Gastrocnemius medialis (tissue), 4 donors: ENCODE measurements around the gene FAM131B. TPM values are rescaled to one million over a fixed set of nuclear protein-coding genes. Genes with fewer than 3 reads are reported as not detected.
A peak's percentile ranks its signal among the peaks of the same experiment; 100 is the strongest.

ENCODE experiments used
- ATAC-seq, 2 donors: fragments of 150-250 bp; one replicate each; pipeline ENCODE4 v1.9.1; 2016
- DNase-seq, 2 donors: peaks; one replicate each; pipeline ENCODE4 v3.0.0-alpha.2; 2019
- H3K27ac ChIP-seq, 4 donors: fragments of 200-600 bp; sonication (generic); 1 replicate in 1 of 4; 2 replicates in 3 of 4; pipeline ENCODE4 v1.5.1; 2016 to 2018; ENCODE audit warnings: mild to moderate bottlenecking in 2 of 4, moderate library complexity in 1 of 4
- H3K27me3 ChIP-seq, 3 donors: fragments of 200-600 bp; sonication (generic) in 2 of 3; 1 replicate in 1 of 3; 2 replicates in 2 of 3; pipeline versions ENCODE4 v1.5.1 to v1.6.0; 2016 to 2019; ENCODE audit warnings: mild to moderate bottlenecking in 1 of 3, moderate library complexity in 1 of 3
- H3K36me3 ChIP-seq, 2 donors: fragments of 200-600 bp; sonication (generic) in 1 of 2; one replicate each; pipeline ENCODE4 v1.5.1; 2017 to 2018
- H3K4me1 ChIP-seq, 2 donors: fragments of 200-600 bp; sonication (generic) in 1 of 2; one replicate each; pipeline ENCODE4 v1.5.1; 2016 to 2017; ENCODE audit warnings: mild to moderate bottlenecking in 2 of 2
- H3K4me3 ChIP-seq, 4 donors: fragments of 200-600 bp; sonication (generic) in 3 of 4; 1 replicate in 1 of 4; 2 replicates in 3 of 4; pipeline ENCODE4 v1.5.1; 2016 to 2019; ENCODE audit warnings: mild to moderate bottlenecking in 2 of 4
- H3K9me3 ChIP-seq, 3 donors: fragments of 200-600 bp; sonication (generic) in 2 of 3; 1 replicate in 1 of 3; 2 replicates in 2 of 3; pipeline ENCODE4 v1.5.1; 2016 to 2019
- POLR2A ChIP-seq, 2 donors: fragments of 450-650 bp; IDR thresholded peaks; one replicate each; pipeline ENCODE4 v1.6.1; 2017; ENCODE audit warnings: antibody characterized with exemption in 2 of 2, mild to moderate bottlenecking in 2 of 2, moderate library complexity in 2 of 2
- in situ Hi-C, 4 donors: fragments of 200-750 bp; cut with MboI; loops; one replicate each; pipeline versions ENCODE4 v1.15.0 to v1.8.0; 2017; ENCODE audit warnings: low sequenced_read_pairs in 4 of 4
- intact Hi-C: fragments of 100-400 bp; cut with DNase I; formaldehyde crosslinking; loops from one replicate; pipeline ENCODE4 v1.15.1; 2023; ENCODE audit warnings: low total_unique reads
- total RNA-seq, 4 donors: library from RNA; depleted of rRNA; stranded (reverse); fragments of >200 nt; gene quantifications; one replicate each; pipeline versions ENCODE4 v1.1.0 to v1.2.3, GENCODE V29; 2016
- TF ChIP-seq, protein P1 (sequence below), 5 experiments: fragments of 450-650 bp in 3 of 5; fragments of 200-600 bp in 2 of 5; sonication (generic) in 2 of 5; IDR thresholded peaks in 4 of 5; conservative IDR thresholded peaks in 1 of 5; 1 replicate in 4 of 5; 2 replicates in 1 of 5; pipeline ENCODE4 v1.5.1; 2016 to 2019; ENCODE audit warnings: antibody characterized with exemption in 5 of 5, mild to moderate bottlenecking in 3 of 5, moderate library complexity in 3 of 5

Gene FAM131B
- total RNA-seq, 4 donors from 2014 or later: 0.33 to 1.2 (median 0.38) TPM; not detected in 1

DNA sequence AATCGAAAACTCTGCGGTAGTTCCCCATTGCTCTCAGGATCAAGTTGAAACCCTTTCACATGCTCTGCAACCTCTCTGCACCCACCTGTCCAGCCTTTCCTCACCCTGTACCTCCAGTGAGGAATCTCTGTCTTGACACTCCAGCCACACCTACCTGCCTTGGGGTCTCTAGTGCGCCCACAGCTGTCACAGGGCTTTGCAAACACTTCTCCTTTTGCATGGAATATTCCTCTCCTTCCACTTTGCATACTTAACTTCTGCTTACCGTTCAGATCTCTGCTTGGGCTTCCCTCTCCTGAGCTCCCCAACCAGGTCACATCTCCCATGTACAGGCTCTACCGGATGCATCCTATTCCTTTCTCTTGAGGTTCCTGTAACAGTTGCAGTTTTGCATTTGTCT lies 12.0 kb upstream of the FAM131B start:
- in situ Hi-C loops (no loop called here), intact Hi-C loops (no loop called here)
- no peaks in the 10 kb centered on the region for H3K27me3 ChIP-seq
- no peaks in the 10 kb centered on the region for H3K9me3 ChIP-seq
- H3K36me3 ChIP-seq: no peaks in the 10 kb centered on the region
- peaks cover 5 to 9% of the 10 kb centered on the region in 2 donors for H3K4me1 ChIP-seq
- ATAC-seq: no peak
- TF ChIP-seq, protein P1, sequence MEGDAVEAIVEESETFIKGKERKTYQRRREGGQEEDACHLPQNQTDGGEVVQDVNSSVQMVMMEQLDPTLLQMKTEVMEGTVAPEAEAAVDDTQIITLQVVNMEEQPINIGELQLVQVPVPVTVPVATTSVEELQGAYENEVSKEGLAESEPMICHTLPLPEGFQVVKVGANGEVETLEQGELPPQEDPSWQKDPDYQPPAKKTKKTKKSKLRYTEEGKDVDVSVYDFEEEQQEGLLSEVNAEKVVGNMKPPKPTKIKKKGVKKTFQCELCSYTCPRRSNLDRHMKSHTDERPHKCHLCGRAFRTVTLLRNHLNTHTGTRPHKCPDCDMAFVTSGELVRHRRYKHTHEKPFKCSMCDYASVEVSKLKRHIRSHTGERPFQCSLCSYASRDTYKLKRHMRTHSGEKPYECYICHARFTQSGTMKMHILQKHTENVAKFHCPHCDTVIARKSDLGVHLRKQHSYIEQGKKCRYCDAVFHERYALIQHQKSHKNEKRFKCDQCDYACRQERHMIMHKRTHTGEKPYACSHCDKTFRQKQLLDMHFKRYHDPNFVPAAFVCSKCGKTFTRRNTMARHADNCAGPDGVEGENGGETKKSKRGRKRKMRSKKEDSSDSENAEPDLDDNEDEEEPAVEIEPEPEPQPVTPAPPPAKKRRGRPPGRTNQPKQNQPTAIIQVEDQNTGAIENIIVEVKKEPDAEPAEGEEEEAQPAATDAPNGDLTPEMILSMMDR (IDR thresholded peaks at IDR 0.05 in 4 of 5, conservative IDR thresholded peaks at IDR 0.05 in 1 of 5): no peak
- no peak for DNase-seq
- H3K4me3 ChIP-seq: no peak overlapping the region
- H3K27ac ChIP-seq: no peak overlapping the region

DNA sequence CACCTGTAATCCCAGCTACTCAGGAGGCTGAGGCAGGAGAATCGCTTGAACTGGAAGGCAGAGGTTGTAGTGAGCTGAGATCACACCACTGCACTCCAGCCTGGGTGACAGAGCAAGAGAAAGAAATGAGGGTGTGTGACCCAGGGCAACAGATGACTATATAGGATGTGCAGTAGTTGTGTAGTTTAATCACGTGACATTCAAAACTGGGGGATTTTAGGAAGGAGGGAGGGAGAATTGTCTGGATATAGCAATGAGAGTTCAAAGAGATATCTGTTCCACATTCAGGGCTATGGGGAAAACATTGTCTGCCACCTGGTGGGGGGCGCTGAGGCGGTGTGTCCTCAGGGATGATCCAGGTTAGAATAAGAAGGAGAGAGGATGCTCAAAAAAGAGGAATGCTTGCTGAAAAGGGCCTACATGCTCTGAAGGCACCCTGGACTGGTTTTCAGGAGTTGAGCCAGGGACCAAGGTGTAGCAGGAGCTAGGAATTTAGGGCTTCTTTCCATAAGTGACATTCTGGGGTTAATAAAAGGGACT lies 10.8 kb upstream of the FAM131B start:
- DNase-seq: no peak
- Histone ChIP-seq H3K9me3 (no peaks in the 10 kb centered on the region), H3K36me3 (no peaks in the 10 kb centered on the region), H3K27me3 (no peaks in the 10 kb centered on the region), H3K4me3 (no peak overlapping the region), H3K27ac (no peak overlapping the region), H3K4me1 (no peaks in the 10 kb centered on the region)
- TF ChIP-seq POLR2A (IDR thresholded peaks at IDR 0.05): no peak
- TF ChIP-seq, protein P1 (IDR thresholded peaks at IDR 0.05 in 4 of 5, conservative IDR thresholded peaks at IDR 0.05 in 1 of 5): no peak
- intact Hi-C loops (no loop called here), in situ Hi-C loops (no loop called here)
- ATAC-seq: no peak

DNA sequence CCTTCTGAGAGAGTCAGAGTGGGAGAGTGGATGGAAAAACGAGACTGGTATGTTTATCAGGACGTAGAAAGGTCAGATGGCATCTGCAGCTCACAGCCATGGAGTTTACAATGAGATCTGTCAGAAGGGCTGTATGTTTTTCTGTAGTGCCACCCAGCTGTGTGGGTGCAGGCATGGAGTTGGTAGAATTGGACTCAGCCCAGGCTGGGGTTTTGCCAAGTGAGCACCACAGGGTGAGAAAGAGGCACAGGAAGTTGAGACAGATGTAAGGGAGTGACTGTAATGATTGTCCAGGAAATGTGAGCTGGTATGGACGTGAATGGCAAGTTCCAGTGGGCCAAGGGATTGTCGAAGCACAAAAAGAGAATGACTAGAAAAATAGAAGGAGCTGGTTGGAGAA lies 9.6 kb upstream of the FAM131B start:
- no peak overlapping the region for H3K27ac ChIP-seq
- intact Hi-C loops (no loop called here), in situ Hi-C loops (no loop called here)
- no peaks in the 10 kb centered on the region for H3K27me3 ChIP-seq
- no peaks in the 10 kb centered on the region for H3K4me1 ChIP-seq
- no peaks in the 10 kb centered on the region for H3K36me3 ChIP-seq
- ATAC-seq: peak in 1 of 2 donors; percentile 37
- peak in 1 of 2 donors; percentile 57 for DNase-seq
- no peak for TF ChIP-seq POLR2A (IDR thresholded peaks at IDR 0.05)
- TF ChIP-seq, protein P1 (IDR thresholded peaks at IDR 0.05 in 4 of 5, conservative IDR thresholded peaks at IDR 0.05 in 1 of 5): no peak
- no peak overlapping the region for H3K4me3 ChIP-seq
- no peaks in the 10 kb centered on the region for H3K9me3 ChIP-seq

DNA sequence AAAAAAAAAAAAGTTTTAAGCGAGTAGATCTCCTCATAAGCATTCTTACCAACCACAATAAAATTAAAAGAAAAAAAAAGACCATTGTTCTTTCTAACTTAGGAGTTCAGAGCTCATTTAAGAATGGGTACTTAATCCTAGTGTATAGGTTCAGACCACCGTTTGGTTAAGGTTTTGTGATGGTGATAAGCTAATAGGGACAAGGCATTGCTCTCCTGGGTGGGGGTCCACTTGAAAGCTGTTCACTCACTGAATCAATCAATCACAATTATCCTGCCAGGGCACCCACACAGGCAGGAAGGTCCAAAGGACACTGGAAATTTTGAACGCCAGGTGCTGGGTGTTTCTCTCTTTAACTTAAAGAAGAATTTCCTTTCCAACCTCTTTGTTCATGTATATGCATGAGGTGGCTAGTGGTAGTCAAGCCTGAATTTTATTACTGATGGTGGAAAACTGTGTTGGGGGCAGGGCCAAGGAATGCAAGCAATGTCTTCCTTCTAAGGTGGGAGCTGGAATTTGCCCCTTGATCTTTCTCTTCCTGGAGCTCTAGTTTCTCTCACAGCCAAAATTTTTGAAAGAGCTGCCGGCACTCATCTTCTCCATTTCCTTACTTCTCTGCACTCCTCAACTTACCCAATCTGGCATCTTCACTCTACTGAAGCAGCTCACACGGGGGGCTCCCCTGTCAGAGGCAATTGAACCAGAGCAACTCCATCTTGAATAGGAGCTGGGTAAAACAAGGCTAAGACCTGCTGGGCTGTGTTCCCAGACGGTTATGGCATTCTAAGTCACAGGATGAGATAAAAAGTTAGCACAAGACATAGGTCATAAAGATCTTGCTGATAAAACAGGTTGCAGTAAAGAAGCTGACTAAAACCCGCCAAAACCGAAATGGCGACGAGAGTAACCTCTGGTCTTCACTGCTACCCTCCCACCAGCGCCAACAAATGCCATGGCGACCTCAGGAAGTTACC lies 7.5 kb upstream of the FAM131B start:
- ATAC-seq (no peak), DNase-seq (no peak)
- no peaks in the 10 kb centered on the region for H3K27me3 ChIP-seq
- intact Hi-C loops (no loop called here), in situ Hi-C loops (no loop called here)
- H3K27ac ChIP-seq: no peak overlapping the region
- H3K4me3 ChIP-seq: no peak overlapping the region
- TF ChIP-seq POLR2A (IDR thresholded peaks at IDR 0.05): no peak
- TF ChIP-seq, protein P1 (IDR thresholded peaks at IDR 0.05 in 4 of 5, conservative IDR thresholded peaks at IDR 0.05 in 1 of 5): no peak
- no peaks in the 10 kb centered on the region for H3K9me3 ChIP-seq
- no peaks in the 10 kb centered on the region for H3K4me1 ChIP-seq
- H3K36me3 ChIP-seq: no peaks in the 10 kb centered on the region
